Measurements from ENCODE around the gene DPP10.

DPP10 gene

DNA sequence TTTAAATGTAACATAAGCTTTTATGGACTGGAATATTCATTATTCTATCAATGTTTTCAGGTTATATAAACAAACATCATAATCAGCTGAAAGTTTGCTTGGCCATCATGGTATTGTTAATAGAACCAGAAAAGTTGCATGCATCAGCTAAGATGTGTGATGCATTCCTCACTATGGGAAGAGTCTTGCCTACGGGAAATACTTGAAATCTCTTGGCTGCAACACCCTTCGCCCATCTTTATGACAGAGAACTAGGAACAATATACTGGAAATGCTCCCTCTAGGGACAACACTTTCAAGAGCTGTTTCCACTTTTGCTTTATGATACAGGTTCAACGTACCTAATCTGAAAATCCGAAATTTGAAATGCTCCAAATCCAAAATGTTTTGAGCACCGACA is 1390.8 kb downstream of the DPP10 start:
- Histone ChIP-seq H3K4ac (ENCODE audit: low read depth, low read length) (no peak overlapping the region), H2BK120ac (ENCODE audit: low read depth, low read length) (no peak overlapping the region), H3K4me2 (ENCODE audit: low read length) (no peak overlapping the region), H3K4me1 (ENCODE audit: control insufficient read depth, low read depth, low read length) (no peaks in the 10 kb centered on the region), H3K56ac (ENCODE audit: low read length) (no peak overlapping the region), H3K9ac (ENCODE audit: low read length) (no peak overlapping the region), H4K8ac (ENCODE audit: low read depth, low read length) (no peak overlapping the region), H3K79me1 (ENCODE audit: low read length) (no peaks in the 10 kb centered on the region), H2BK15ac (replicated peaks; ENCODE audit: low read depth) (no peak overlapping the region), H3K36me3 (ENCODE audit: control insufficient read depth, insufficient read depth, low read length) (no peaks in the 10 kb centered on the region), H3K27me3 (ENCODE audit: insufficient read depth, low read length, poor library complexity) (no peaks in the 10 kb centered on the region), H3K4me3 (ENCODE audit: low read length) (no peak overlapping the region), H3K27ac (ENCODE audit: low read depth, low read length) (no peak overlapping the region), H2BK5ac (ENCODE audit: low read length) (no peak overlapping the region), H3K79me2 (ENCODE audit: control insufficient read depth, insufficient read depth, low read length) (no peaks in the 10 kb centered on the region), H4K5ac (ENCODE audit: low read length) (no peak overlapping the region), H2AK5ac (ENCODE audit: low read length) (no peak overlapping the region), H3K23ac (ENCODE audit: low read length) (no peak overlapping the region), H3K18ac (ENCODE audit: low read length) (no peak overlapping the region)
- no CpG with 5 or more reads among the region's 5 CpGs for WGBS (ENCODE audit: extremely low coverage, insufficient coverage, low lambda C conversion rate)
- DNase-seq = peak; percentile 9

DNA sequence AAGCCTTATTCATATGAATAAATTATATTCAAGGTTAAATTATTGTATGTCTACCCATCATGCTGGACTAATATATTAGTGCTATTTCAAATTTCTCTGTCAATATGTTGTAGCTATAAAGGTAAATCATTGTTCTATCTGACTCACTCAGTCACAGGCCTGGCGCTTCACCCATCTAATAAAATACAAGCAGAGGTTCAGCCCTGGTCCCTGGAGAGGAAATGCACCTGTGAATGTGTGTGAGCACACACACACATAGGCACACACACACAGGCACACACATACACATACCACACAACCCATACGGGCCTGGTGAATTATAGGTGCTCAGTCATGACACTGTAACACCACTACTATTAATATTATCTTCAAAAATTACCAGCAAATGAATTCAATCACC is 1396.1 kb downstream of the DPP10 start:
- Histone ChIP-seq H3K27me3 (ENCODE audit: insufficient read depth, low read length, poor library complexity) (no peaks in the 10 kb centered on the region), H2BK15ac (replicated peaks; ENCODE audit: low read depth) (no peak overlapping the region), H3K4me3 (ENCODE audit: low read length) (no peak overlapping the region), H3K4ac (ENCODE audit: low read depth, low read length) (no peak overlapping the region), H3K18ac (ENCODE audit: low read length) (no peak overlapping the region), H2BK5ac (ENCODE audit: low read length) (no peak overlapping the region), H3K36me3 (ENCODE audit: control insufficient read depth, insufficient read depth, low read length) (no peaks in the 10 kb centered on the region), H3K79me1 (ENCODE audit: low read length) (no peaks in the 10 kb centered on the region), H4K8ac (ENCODE audit: low read depth, low read length) (no peak overlapping the region), H3K79me2 (ENCODE audit: control insufficient read depth, insufficient read depth, low read length) (no peaks in the 10 kb centered on the region), H3K27ac (ENCODE audit: low read depth, low read length) (no peak overlapping the region), H2AK5ac (ENCODE audit: low read length) (no peak overlapping the region), H4K5ac (ENCODE audit: low read length) (no peak overlapping the region), H3K56ac (ENCODE audit: low read length) (no peak overlapping the region), H3K9ac (ENCODE audit: low read length) (no peak overlapping the region), H3K4me2 (ENCODE audit: low read length) (no peak overlapping the region), H2BK120ac (ENCODE audit: low read depth, low read length) (no peak overlapping the region), H3K23ac (ENCODE audit: low read length) (no peak overlapping the region), H3K4me1 (ENCODE audit: control insufficient read depth, low read depth, low read length) (no peaks in the 10 kb centered on the region)
- no peak for DNase-seq
- no CpG with 5 or more reads among the region's 2 CpGs for WGBS (ENCODE audit: extremely low coverage, insufficient coverage, low lambda C conversion rate)

GRCh38 chr2:115842306-115842705 is 1399.9 kb downstream of the DPP10 start:
- Histone ChIP-seq H3K27me3 (ENCODE audit: insufficient read depth, low read length, poor library complexity) (no peaks in the 10 kb centered on the region), H3K4me3 (ENCODE audit: low read length) (no peak overlapping the region), H3K56ac (ENCODE audit: low read length) (no peak overlapping the region), H4K8ac (ENCODE audit: low read depth, low read length) (no peak overlapping the region), H3K79me2 (ENCODE audit: control insufficient read depth, insufficient read depth, low read length) (no peaks in the 10 kb centered on the region), H4K5ac (ENCODE audit: low read length) (no peak overlapping the region), H2BK120ac (ENCODE audit: low read depth, low read length) (no peak overlapping the region), H3K36me3 (ENCODE audit: control insufficient read depth, insufficient read depth, low read length) (no peaks in the 10 kb centered on the region), H3K4ac (ENCODE audit: low read depth, low read length) (no peak overlapping the region), H2BK15ac (replicated peaks; ENCODE audit: low read depth) (no peak overlapping the region), H3K18ac (ENCODE audit: low read length) (no peak overlapping the region), H3K9ac (ENCODE audit: low read length) (no peak overlapping the region), H3K23ac (ENCODE audit: low read length) (no peak overlapping the region), H3K79me1 (ENCODE audit: low read length) (no peaks in the 10 kb centered on the region), H3K27ac (ENCODE audit: low read depth, low read length) (no peak overlapping the region), H3K4me2 (ENCODE audit: low read length) (no peak overlapping the region), H2BK5ac (ENCODE audit: low read length) (no peak overlapping the region), H3K4me1 (ENCODE audit: control insufficient read depth, low read depth, low read length) (no peaks in the 10 kb centered on the region), H2AK5ac (ENCODE audit: low read length) (no peak overlapping the region)
- DNase-seq = no peak
- WGBS (ENCODE audit: extremely low coverage, insufficient coverage, low lambda C conversion rate) = no CpG with 5 or more reads among the region's 3 CpGs

GRCh38 chr2:115848192-115848591 is 1405.8 kb downstream of the DPP10 start:
- Histone ChIP-seq H2BK5ac (ENCODE audit: low read length) (no peak overlapping the region), H3K4me1 (ENCODE audit: control insufficient read depth, low read depth, low read length) (no peaks in the 10 kb centered on the region), H3K4ac (ENCODE audit: low read depth, low read length) (no peak overlapping the region), H3K79me1 (ENCODE audit: low read length) (no peaks in the 10 kb centered on the region), H3K27me3 (ENCODE audit: insufficient read depth, low read length, poor library complexity) (no peaks in the 10 kb centered on the region), H2BK15ac (replicated peaks; ENCODE audit: low read depth) (no peak overlapping the region), H4K5ac (ENCODE audit: low read length) (no peak overlapping the region), H3K79me2 (ENCODE audit: control insufficient read depth, insufficient read depth, low read length) (no peaks in the 10 kb centered on the region), H2AK5ac (ENCODE audit: low read length) (no peak overlapping the region), H3K36me3 (ENCODE audit: control insufficient read depth, insufficient read depth, low read length) (no peaks in the 10 kb centered on the region), H3K23ac (ENCODE audit: low read length) (no peak overlapping the region), H3K4me3 (ENCODE audit: low read length) (no peak overlapping the region), H4K8ac (ENCODE audit: low read depth, low read length) (no peak overlapping the region), H3K56ac (ENCODE audit: low read length) (no peak overlapping the region), H3K4me2 (ENCODE audit: low read length) (no peak overlapping the region), H3K18ac (ENCODE audit: low read length) (no peak overlapping the region), H3K9ac (ENCODE audit: low read length) (no peak overlapping the region), H2BK120ac (ENCODE audit: low read depth, low read length) (no peak overlapping the region), H3K27ac (ENCODE audit: low read depth, low read length) (no peak overlapping the region)
- WGBS (ENCODE audit: extremely low coverage, insufficient coverage, low lambda C conversion rate) = no CpG with 5 or more reads among the region's 14 CpGs
- DNase-seq = no peak

GRCh38 chr2:115867024-115867423 is 1424.6 kb downstream of the DPP10 start:
- Histone ChIP-seq H4K8ac (ENCODE audit: low read depth, low read length) (no peak overlapping the region), H3K4me2 (ENCODE audit: low read length) (no peak overlapping the region), H3K79me2 (ENCODE audit: control insufficient read depth, insufficient read depth, low read length) (no peaks in the 10 kb centered on the region), H2BK120ac (ENCODE audit: low read depth, low read length) (no peak overlapping the region), H3K79me1 (ENCODE audit: low read length) (no peaks in the 10 kb centered on the region), H2BK5ac (ENCODE audit: low read length) (no peak overlapping the region), H3K23ac (ENCODE audit: low read length) (no peak overlapping the region), H2BK15ac (replicated peaks; ENCODE audit: low read depth) (no peak overlapping the region), H3K27ac (ENCODE audit: low read depth, low read length) (no peak overlapping the region), H4K5ac (ENCODE audit: low read length) (no peak overlapping the region), H3K9ac (ENCODE audit: low read length) (no peak overlapping the region), H2AK5ac (ENCODE audit: low read length) (no peak overlapping the region), H3K4ac (ENCODE audit: low read depth, low read length) (no peak overlapping the region), H3K4me3 (ENCODE audit: low read length) (no peak overlapping the region), H3K56ac (ENCODE audit: low read length) (no peak overlapping the region), H3K4me1 (ENCODE audit: control insufficient read depth, low read depth, low read length) (no peaks in the 10 kb centered on the region), H3K27me3 (ENCODE audit: insufficient read depth, low read length, poor library complexity) (no peaks in the 10 kb centered on the region), H3K18ac (ENCODE audit: low read length) (no peak overlapping the region), H3K36me3 (ENCODE audit: control insufficient read depth, insufficient read depth, low read length) (no peaks in the 10 kb centered on the region)
- DNase-seq = no peak

- H3K4me2 ChIP-seq (ENCODE audit: low read length) = no peak overlapping the region
- H3K23ac ChIP-seq (ENCODE audit: low read length) = no peak overlapping the region
- no peak overlapping the region for H3K4ac ChIP-seq (ENCODE audit: low read depth, low read length)
- H2BK120ac ChIP-seq (ENCODE audit: low read depth, low read length) = no peak overlapping the region
- no peaks in the 10 kb centered on the region for H3K79me1 ChIP-seq (ENCODE audit: low read length)
- no peak overlapping the region for H2AK5ac ChIP-seq (ENCODE audit: low read length)
- H4K5ac ChIP-seq (ENCODE audit: low read length) = no peak overlapping the region
- no peak for DNase-seq
- H3K36me3 ChIP-seq (ENCODE audit: control insufficient read depth, insufficient read depth, low read length) = no peaks in the 10 kb centered on the region
- no peak overlapping the region for H3K18ac ChIP-seq (ENCODE audit: low read length)
- H2BK15ac ChIP-seq (replicated peaks; ENCODE audit: low read depth) = no peak overlapping the region
- no peak overlapping the region for H2BK5ac ChIP-seq (ENCODE audit: low read length)
- no peak overlapping the region for H3K56ac ChIP-seq (ENCODE audit: low read length)
- no peak overlapping the region for H3K27ac ChIP-seq (ENCODE audit: low read depth, low read length)
- no peaks in the 10 kb centered on the region for H3K27me3 ChIP-seq (ENCODE audit: insufficient read depth, low read length, poor library complexity)
- no CpG with 5 or more reads among the region's 3 CpGs for WGBS (ENCODE audit: extremely low coverage, insufficient coverage, low lambda C conversion rate)
- no peak overlapping the region for H3K4me3 ChIP-seq (ENCODE audit: low read length)
- H4K8ac ChIP-seq (ENCODE audit: low read depth, low read length) = no peak overlapping the region
- no peaks in the 10 kb centered on the region for H3K4me1 ChIP-seq (ENCODE audit: control insufficient read depth, low read depth, low read length)
- no peak overlapping the region for H3K9ac ChIP-seq (ENCODE audit: low read length)
- no peaks in the 10 kb centered on the region for H3K79me2 ChIP-seq (ENCODE audit: control insufficient read depth, insufficient read depth, low read length)
Observed at GRCh38 chr2:115874427-115874826, 1432.0 kb downstream of the DPP10 start.

All from mesendoderm (in vitro differentiated cells).